Heart right ventricle (tissue), 16 donors: ENCODE measurements around the gene MDM1. TPM values are rescaled to one million over a fixed set of nuclear protein-coding genes. Genes with fewer than 3 reads are reported as not detected.

ENCODE experiments used
- ATAC-seq, 8 donors: fragments of 200-7000 bp; cut with Tn5 transposase; one replicate each; pipeline ENCODE4 v1.9.1; 2020; ENCODE audit warnings: mild to moderate bottlenecking in 8 of 8, moderate library complexity in 8 of 8, moderate number of reproducible peaks in 1 of 8
- DNase-seq, 2 donors: peaks; one replicate each; pipeline ENCODE4 v3.0.0-alpha.2; 2020
- H3K27ac ChIP-seq, 10 donors: fragments of 200-600 bp; sonication (generic) in 2 of 10; one replicate each; pipeline versions ENCODE4 v1.5.0 to v1.8.0; 2020 to 2022; ENCODE audit warnings: mild to moderate bottlenecking in 3 of 10
- H3K27me3 ChIP-seq, 7 donors: fragments of 200-600 bp; one replicate each; pipeline ENCODE4 v1.8.0; 2021 to 2022; ENCODE audit warnings: mild to moderate bottlenecking in 2 of 7
- H3K36me3 ChIP-seq, 9 donors: fragments of 200-600 bp; sonication (generic) in 1 of 9; one replicate each; pipeline versions ENCODE4 v1.5.0 to v1.8.0; 2020 to 2022; ENCODE audit warnings: mild to moderate bottlenecking in 2 of 9
- H3K4me1 ChIP-seq, 9 donors: fragments of 200-600 bp; sonication (generic) in 1 of 9; one replicate each; pipeline versions ENCODE4 v1.5.0 to v1.8.0; 2020 to 2022; ENCODE audit warnings: mild to moderate bottlenecking in 4 of 9
- H3K4me3 ChIP-seq, 10 donors: fragments of 200-600 bp; sonication (generic) in 2 of 10; one replicate each; pipeline versions ENCODE4 v1.5.0 to v1.8.0; 2020 to 2022; ENCODE audit warnings: mild to moderate bottlenecking in 7 of 10, moderate library complexity in 2 of 10
- H3K9me3 ChIP-seq, 11 donors: fragments of 200-600 bp in 10 of 11; sonication (generic) in 2 of 11; one replicate each; pipeline versions ENCODE4 v1.5.0 to v1.8.0; 2013 to 2022; ENCODE audit warnings: mild to moderate bottlenecking in 2 of 11, control low read depth in 1 of 11, moderate library complexity in 1 of 11
- WGBS, 2 donors: extraction: QIAGEN DNeasy Blood & Tissue Kit; methylation state at CpG; one replicate each; pipeline ENCODE4 v1.1.7; 2013; ENCODE audit warnings: inconsistent platforms in 1 of 2; 5-methylcytosine and 5-hydroxymethylcytosine counted together
- intact Hi-C, 10 donors: fragments of 100-400 bp; cut with DNase I; formaldehyde crosslinking; loops; one replicate each; pipeline versions ENCODE4 v1.11.1 to v1.14.2; 2022
- polyA plus RNA-seq, 2 donors: library from polyadenylated mRNA; stranded (reverse); fragments of 200-250 nt; gene quantifications; one replicate each; pipeline ENCODE4 v1.2.3, GENCODE V29; 2013
- total RNA-seq, 10 donors: library from RNA; stranded (reverse); fragmentation: NEBNext Ultra II Directional in 3 of 10; extraction: Animal tissue kit (Norgen Biotek cat#: 25700) in 3 of 10; gene quantifications; one replicate each; pipeline versions ENCODE4 v1.2.1 to v1.2.4, GENCODE V29; 2021 to 2023
- TF ChIP-seq, protein P1 (sequence below), 9 donors: fragments of 200-600 bp; sonication (generic) in 2 of 9; IDR thresholded peaks; one replicate each; pipeline versions ENCODE4 v1.5.0 to v1.8.0; 2021 to 2022; ENCODE audit warnings: antibody characterized with exemption in 9 of 9, mild to moderate bottlenecking in 5 of 9, moderate library complexity in 1 of 9
- donor health status: Arrhythmogenic right ventricular cardiomyopathy.
- donor health status: ischemic (EF 13 %, LVEDD 7.1; RV severe dilation, severe dysfunction).
- donor health status: healthy with polysubstance abuse.
- donor health status: DM: no; HTN: yes; CAD: no.
- donor health status: DM: no; HTN: no; CAD: no.
- donor health status: ischemic (EF 25% LVEDD 6.9; RV normal size, moderate dysfunction).
- donor health status: ischemic (EF 25% LVEDD 5.7; RV mildly dilated, moderate dysfunction).
- donor health status: healthy.
- donor health status: DM: yes; HTN: yes; CAD: no.
- donor health status: Ischemic cardiomyopathy.
- donor health status: ischemic (EF 35%, LVEDD 5.7; RV mildly dilated, moderate dysfunction).
- donor health status: nonischemic (EF 11% LVEDD 7.7; RV severe dilation, severe dysfunction).
- donor health status: DM: yes; HTN: yes; CAD: no.
- donor health status: PGD.
- donor health status: ischemic (EF 29% LVEDD 5.4; RV normal size, mild dysfunction).
- donor health status: nonischemic (EF 23%, LVEDD 6.1; RV moderate dilation, normal function).

The MDM1 gene
- total and polyA plus RNA-seq, 12 donors = 3.3 to 11.8 (median 6.2) TPM

DNA sequence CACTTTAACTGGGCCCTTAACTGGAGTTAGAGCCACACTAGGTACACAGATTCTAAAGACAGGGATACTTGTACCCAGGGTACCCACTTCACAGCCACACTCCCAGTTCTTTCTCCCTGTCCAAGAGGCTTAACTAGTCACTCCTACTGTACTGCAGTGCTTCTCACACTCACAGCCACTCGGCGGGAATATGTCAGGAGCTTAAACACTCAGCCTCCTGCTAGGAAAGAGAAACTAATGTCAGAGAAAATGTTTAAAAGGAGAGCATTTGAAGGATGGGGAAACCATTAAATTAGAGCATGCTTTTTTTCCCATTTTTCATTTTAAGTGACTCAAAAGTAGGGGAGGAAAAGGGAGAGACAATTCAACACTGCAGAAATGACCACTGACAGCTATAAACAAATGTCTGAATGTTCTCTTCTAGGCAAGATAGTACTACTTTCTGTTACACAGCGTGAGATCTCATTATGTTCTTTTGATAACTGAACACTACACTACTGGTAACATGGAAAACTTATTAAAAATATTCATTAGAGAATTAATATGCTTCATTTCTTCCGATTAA is 22.9 kb upstream of the MDM1 start:
- H3K9me3 ChIP-seq = no peaks in the 10 kb centered on the region
- 80% methylated on average over 4 of the region's 4 CpGs for WGBS, 2 donors
- H3K4me1 ChIP-seq = peaks cover 0 to 20% (median 9%) of the 10 kb centered on the region in 9 donors
- DNase-seq (no peak), ATAC-seq (no peak)
- H3K27ac ChIP-seq = no peak overlapping the region
- TF ChIP-seq, protein P1, sequence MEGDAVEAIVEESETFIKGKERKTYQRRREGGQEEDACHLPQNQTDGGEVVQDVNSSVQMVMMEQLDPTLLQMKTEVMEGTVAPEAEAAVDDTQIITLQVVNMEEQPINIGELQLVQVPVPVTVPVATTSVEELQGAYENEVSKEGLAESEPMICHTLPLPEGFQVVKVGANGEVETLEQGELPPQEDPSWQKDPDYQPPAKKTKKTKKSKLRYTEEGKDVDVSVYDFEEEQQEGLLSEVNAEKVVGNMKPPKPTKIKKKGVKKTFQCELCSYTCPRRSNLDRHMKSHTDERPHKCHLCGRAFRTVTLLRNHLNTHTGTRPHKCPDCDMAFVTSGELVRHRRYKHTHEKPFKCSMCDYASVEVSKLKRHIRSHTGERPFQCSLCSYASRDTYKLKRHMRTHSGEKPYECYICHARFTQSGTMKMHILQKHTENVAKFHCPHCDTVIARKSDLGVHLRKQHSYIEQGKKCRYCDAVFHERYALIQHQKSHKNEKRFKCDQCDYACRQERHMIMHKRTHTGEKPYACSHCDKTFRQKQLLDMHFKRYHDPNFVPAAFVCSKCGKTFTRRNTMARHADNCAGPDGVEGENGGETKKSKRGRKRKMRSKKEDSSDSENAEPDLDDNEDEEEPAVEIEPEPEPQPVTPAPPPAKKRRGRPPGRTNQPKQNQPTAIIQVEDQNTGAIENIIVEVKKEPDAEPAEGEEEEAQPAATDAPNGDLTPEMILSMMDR (IDR thresholded peaks at IDR 0.05) = no peak
- no peaks in the 10 kb centered on the region for H3K36me3 ChIP-seq
- no peaks in the 10 kb centered on the region for H3K27me3 ChIP-seq
- no peak overlapping the region for H3K4me3 ChIP-seq
- intact Hi-C loops = loop anchor here in 8 of 10 donors (5.0 to 10.0 kb wide), 5 partner anchors 260 to 332 kb away; partner anchors contain the start of genes NUP107 (in 4 of the 8) and RAP1B (in 2 of the 8)

DNA sequence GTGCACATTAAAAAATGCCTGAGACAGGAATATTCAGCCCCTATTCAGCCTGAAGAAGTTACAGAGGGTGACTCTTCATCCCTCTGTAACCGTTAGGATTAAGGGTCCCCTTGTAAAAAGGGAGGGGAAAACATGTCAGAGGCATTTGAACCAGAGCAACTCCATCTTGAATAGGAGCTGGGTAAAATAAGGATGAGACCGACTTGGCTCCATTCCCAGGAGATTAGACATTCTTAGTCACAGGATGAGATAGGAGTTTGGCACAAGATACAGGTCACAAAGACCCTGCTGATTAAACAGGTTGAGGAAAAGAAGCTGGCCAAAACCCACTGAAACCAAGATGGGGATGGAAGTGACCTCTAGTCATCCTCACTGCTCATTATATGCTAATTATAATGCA is 19.9 kb upstream of the MDM1 start:
- DNase-seq (no peak), ATAC-seq (no peak)
- H3K36me3 ChIP-seq = no peaks in the 10 kb centered on the region
- peaks cover 0 to 6% (median 0%) of the 10 kb centered on the region in 7 donors for H3K27me3 ChIP-seq
- 43 to 44% methylated on average over 2 of the region's 2 CpGs for WGBS, 2 donors
- no peaks in the 10 kb centered on the region for H3K9me3 ChIP-seq
- H3K4me1 ChIP-seq = no peaks in the 10 kb centered on the region
- intact Hi-C loops = loop anchor here in 4 of 10 donors (10.0 kb wide), 3 partner anchors 263 to 333 kb away; partner anchors contain the start of genes RAP1B (in 2 of the 4) and NUP107 (in 1 of the 4)
- H3K27ac ChIP-seq = no peak overlapping the region
- H3K4me3 ChIP-seq = no peak overlapping the region
- TF ChIP-seq, protein P1 (IDR thresholded peaks at IDR 0.05) = no peak

DNA sequence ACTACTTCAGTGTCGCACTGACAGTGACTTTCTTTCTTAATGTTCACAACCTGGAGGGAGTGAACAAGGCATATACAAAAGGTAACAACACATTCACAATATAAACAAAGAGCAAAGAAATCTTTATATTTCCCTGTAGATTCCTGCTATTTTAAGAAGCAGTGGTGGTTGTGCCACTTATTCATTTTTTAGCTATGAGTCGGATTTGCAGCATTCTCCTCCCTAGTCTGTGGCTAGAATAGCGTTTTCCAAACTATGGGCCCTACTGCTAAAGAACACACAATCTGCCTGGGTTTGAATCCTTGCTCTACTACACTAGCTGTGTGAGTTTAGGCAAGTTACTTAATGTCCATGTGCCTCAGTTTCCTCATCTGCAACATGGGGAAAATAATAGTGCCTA is 18.6 kb upstream of the MDM1 start:
- no peak overlapping the region for H3K27ac ChIP-seq
- WGBS, 2 donors = 83 to 84% methylated on average over 3 of the region's 3 CpGs

DNA sequence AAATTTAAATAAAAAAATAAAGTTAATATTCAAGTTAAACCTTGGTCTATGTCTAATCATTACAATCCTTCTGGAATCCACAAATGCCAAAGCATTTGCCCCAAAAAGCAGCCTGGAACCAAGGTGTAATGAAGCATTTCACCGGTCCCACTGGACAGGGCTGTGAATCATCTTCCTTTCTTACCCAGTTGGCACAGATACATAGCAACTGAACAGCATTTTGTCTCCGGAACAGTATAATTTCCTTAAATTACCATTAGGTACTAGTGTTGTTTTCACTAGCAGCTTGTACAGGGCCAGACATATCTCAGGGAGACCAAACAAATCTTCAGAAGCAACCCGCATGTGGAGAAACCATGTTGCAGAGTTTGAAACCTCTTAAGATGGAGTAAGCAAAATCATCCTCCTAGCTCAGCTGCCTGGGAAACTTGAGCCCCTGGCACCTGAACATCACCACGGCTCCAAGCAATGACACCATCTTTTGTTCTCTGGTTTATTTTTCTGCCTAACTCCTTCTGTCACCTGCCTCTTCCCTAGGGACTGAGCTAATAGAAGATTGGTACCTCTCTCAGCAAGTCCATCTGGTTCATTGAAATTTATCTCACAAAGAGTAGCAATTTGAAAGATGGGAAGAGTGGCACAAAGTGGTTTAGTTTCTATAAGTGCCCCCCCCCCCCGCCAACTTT is 17.9 kb upstream of the MDM1 start:
- H3K27ac ChIP-seq = no peak overlapping the region
- ATAC-seq = no peak

More for the DNA sequence above, 18.6 kb upstream of the MDM1 start:
- H3K9me3 ChIP-seq = no peaks in the 10 kb centered on the region
- DNase-seq = no peak
- H3K27me3 ChIP-seq = peaks cover 0 to 15% (median 0%) of the 10 kb centered on the region in 7 donors
- intact Hi-C loops = loop anchor here in 4 of 10 donors (10.0 kb wide), 3 partner anchors 264 to 334 kb away; partner anchors contain the start of genes RAP1B (in 2 of the 4) and NUP107 (in 1 of the 4)
- TF ChIP-seq, protein P1 (IDR thresholded peaks at IDR 0.05) = no peak
- no peak overlapping the region for H3K4me3 ChIP-seq
- H3K36me3 ChIP-seq = no peaks in the 10 kb centered on the region
- ATAC-seq = no peak
- H3K4me1 ChIP-seq = no peaks in the 10 kb centered on the region

More for the DNA sequence above, 17.9 kb upstream of the MDM1 start:
- Histone ChIP-seq H3K9me3 (no peaks in the 10 kb centered on the region), H3K27me3 (peaks cover 0 to 15% (median 0%) of the 10 kb centered on the region in 7 donors), H3K36me3 (no peaks in the 10 kb centered on the region), H3K4me3 (no peak overlapping the region), H3K4me1 (no peaks in the 10 kb centered on the region)
- WGBS, 2 donors = 80 to 84% methylated on average over 5 of the region's 5 CpGs
- intact Hi-C loops = loop anchor here in 4 of 10 donors (10.0 kb wide), 3 partner anchors 265 to 335 kb away; partner anchors contain the start of genes RAP1B (in 2 of the 4) and NUP107 (in 1 of the 4)
- no peak for DNase-seq
- TF ChIP-seq, protein P1 (IDR thresholded peaks at IDR 0.05) = no peak
